ENCODE measurements around the gene HOXA3. TPM values are rescaled to one million over a fixed set of nuclear protein-coding genes. Genes with fewer than 3 reads are reported as not detected.
A peak's percentile ranks its signal among the peaks of the same experiment; 100 is the strongest.

The HOXA3 gene
- total and polyA plus RNA-seq, 2 of the 8 experiments (the other 6 are each of a cell fraction or from before 2014, with no cell fraction given) = not detected

DNA sequence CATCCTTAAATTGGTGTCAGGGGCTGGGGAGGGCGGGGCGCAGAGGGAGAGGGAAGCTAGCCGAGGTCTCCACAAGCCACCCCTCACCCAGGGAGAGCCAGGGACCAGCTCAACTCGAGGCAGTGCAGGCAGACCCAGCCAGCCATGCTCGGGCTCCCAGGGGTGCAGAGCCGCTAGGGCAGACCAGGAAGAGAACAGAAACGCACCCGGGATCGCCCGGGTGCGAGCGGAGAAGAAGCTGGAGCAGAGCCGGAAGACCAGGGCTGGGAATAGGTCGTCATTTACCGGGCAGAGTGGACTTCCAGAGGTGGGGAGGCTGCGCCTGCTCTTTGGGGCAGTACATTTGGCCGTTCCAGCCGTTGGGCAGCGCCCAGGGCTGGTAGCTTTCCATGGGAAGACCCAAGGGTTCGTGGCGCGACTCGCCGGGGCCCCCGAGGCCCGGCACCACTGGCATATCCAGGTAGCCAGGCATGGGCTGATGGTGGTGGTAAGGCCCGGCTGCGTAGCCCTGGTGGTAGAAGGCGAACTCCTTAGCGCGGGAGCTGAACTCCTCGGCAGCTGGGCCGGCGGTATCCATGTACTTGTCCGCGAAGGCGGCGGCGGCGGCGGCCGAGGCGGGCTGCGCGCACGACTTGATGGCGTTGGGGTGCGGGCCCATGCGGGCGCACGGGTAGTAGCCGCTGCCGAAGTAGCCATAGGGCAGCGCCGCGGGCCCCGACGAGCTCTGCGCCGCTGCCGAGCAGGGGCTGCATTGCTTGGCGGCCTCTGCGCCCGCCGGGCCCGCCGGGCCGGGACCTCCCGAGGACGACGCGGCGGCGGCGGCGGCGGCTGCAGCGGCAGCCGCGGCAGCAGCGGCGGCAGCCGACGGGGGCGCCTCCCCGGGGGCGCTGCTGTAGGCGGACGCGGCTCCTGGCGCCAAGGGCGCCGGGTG lies 46.8 kb upstream of the HOXA3 start (continued):
- TF ChIP-seq, protein P1, sequence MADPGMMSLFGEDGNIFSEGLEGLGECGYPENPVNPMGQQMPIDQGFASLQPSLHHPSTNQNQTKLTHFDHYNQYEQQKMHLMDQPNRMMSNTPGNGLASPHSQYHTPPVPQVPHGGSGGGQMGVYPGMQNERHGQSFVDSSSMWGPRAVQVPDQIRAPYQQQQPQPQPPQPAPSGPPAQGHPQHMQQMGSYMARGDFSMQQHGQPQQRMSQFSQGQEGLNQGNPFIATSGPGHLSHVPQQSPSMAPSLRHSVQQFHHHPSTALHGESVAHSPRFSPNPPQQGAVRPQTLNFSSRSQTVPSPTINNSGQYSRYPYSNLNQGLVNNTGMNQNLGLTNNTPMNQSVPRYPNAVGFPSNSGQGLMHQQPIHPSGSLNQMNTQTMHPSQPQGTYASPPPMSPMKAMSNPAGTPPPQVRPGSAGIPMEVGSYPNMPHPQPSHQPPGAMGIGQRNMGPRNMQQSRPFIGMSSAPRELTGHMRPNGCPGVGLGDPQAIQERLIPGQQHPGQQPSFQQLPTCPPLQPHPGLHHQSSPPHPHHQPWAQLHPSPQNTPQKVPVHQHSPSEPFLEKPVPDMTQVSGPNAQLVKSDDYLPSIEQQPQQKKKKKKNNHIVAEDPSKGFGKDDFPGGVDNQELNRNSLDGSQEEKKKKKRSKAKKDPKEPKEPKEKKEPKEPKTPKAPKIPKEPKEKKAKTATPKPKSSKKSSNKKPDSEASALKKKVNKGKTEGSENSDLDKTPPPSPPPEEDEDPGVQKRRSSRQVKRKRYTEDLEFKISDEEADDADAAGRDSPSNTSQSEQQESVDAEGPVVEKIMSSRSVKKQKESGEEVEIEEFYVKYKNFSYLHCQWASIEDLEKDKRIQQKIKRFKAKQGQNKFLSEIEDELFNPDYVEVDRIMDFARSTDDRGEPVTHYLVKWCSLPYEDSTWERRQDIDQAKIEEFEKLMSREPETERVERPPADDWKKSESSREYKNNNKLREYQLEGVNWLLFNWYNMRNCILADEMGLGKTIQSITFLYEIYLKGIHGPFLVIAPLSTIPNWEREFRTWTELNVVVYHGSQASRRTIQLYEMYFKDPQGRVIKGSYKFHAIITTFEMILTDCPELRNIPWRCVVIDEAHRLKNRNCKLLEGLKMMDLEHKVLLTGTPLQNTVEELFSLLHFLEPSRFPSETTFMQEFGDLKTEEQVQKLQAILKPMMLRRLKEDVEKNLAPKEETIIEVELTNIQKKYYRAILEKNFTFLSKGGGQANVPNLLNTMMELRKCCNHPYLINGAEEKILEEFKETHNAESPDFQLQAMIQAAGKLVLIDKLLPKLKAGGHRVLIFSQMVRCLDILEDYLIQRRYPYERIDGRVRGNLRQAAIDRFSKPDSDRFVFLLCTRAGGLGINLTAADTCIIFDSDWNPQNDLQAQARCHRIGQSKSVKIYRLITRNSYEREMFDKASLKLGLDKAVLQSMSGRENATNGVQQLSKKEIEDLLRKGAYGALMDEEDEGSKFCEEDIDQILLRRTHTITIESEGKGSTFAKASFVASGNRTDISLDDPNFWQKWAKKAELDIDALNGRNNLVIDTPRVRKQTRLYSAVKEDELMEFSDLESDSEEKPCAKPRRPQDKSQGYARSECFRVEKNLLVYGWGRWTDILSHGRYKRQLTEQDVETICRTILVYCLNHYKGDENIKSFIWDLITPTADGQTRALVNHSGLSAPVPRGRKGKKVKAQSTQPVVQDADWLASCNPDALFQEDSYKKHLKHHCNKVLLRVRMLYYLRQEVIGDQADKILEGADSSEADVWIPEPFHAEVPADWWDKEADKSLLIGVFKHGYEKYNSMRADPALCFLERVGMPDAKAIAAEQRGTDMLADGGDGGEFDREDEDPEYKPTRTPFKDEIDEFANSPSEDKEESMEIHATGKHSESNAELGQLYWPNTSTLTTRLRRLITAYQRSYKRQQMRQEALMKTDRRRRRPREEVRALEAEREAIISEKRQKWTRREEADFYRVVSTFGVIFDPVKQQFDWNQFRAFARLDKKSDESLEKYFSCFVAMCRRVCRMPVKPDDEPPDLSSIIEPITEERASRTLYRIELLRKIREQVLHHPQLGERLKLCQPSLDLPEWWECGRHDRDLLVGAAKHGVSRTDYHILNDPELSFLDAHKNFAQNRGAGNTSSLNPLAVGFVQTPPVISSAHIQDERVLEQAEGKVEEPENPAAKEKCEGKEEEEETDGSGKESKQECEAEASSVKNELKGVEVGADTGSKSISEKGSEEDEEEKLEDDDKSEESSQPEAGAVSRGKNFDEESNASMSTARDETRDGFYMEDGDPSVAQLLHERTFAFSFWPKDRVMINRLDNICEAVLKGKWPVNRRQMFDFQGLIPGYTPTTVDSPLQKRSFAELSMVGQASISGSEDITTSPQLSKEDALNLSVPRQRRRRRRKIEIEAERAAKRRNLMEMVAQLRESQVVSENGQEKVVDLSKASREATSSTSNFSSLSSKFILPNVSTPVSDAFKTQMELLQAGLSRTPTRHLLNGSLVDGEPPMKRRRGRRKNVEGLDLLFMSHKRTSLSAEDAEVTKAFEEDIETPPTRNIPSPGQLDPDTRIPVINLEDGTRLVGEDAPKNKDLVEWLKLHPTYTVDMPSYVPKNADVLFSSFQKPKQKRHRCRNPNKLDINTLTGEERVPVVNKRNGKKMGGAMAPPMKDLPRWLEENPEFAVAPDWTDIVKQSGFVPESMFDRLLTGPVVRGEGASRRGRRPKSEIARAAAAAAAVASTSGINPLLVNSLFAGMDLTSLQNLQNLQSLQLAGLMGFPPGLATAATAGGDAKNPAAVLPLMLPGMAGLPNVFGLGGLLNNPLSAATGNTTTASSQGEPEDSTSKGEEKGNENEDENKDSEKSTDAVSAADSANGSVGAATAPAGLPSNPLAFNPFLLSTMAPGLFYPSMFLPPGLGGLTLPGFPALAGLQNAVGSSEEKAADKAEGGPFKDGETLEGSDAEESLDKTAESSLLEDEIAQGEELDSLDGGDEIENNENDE (IDR thresholded peaks at IDR 0.05; ENCODE audit: insufficient replicate concordance, low read length) = no peak
- TF ChIP-seq CEBPB (IDR thresholded peaks at IDR 0.05; ENCODE audit: low read depth, low read length) = no peak
- TF ChIP-seq, protein P2, sequence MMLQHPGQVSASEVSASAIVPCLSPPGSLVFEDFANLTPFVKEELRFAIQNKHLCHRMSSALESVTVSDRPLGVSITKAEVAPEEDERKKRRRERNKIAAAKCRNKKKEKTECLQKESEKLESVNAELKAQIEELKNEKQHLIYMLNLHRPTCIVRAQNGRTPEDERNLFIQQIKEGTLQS (IDR thresholded peaks at IDR 0.05; ENCODE audit: insufficient read depth, low read depth, low read length) = no peak
- TF ChIP-seq YY1 (IDR thresholded peaks at IDR 0.05; ENCODE audit: low read depth, low read length) = no peak
- TF ChIP-seq EZH2 (IDR thresholded peaks at IDR 0.05; ENCODE audit: low read depth, low read length, severe bottlenecking) = peak; percentile 98
- TF ChIP-seq KDM1A (IDR thresholded peaks at IDR 0.05; ENCODE audit: borderline replicate concordance, low read length) = no peak
- TF ChIP-seq GABPA (IDR thresholded peaks at IDR 0.05; ENCODE audit: borderline replicate concordance, insufficient read depth, low read length) = 0 out of 2 replicates have a peak, but pooled peaks have one; percentile 27
- no peak for TF ChIP-seq CTBP2 (IDR thresholded peaks at IDR 0.05; ENCODE audit: borderline replicate concordance, insufficient read depth, insufficient read length, low read length)
